ENCODE results near the gene JUP.

Gene JUP

GRCh38 chr17:41738077-41738800 is 48.3 kb downstream of the JUP start:
- no peak for TF ChIP-seq GATA1 (IDR thresholded peaks at IDR 0.05; ENCODE audit: low read depth, low read length)
- TF ChIP-seq POLR2A (IDR thresholded peaks at IDR 0.05; ENCODE audit: low read length), result no peak
- peak; percentile 75 to 87 for DNase-seq

- DNase-seq, result no peak
- no peak for TF ChIP-seq GATA1 (IDR thresholded peaks at IDR 0.05; ENCODE audit: low read depth, low read length)
- TF ChIP-seq POLR2A (IDR thresholded peaks at IDR 0.05; ENCODE audit: low read length), result no peak
Measured at GRCh38 chr17:41737680-41738023, 48.9 kb downstream of the JUP start.

GRCh38 chr17:41736983-41737679 is 49.4 kb downstream of the JUP start:
- no peak for TF ChIP-seq GATA1 (IDR thresholded peaks at IDR 0.05; ENCODE audit: low read depth, low read length)
- TF ChIP-seq POLR2A (IDR thresholded peaks at IDR 0.05; ENCODE audit: low read length), result no peak
- DNase-seq, result no peak

- TF ChIP-seq GATA1 (IDR thresholded peaks at IDR 0.05; ENCODE audit: low read depth, low read length) (no peak), POLR2A (IDR thresholded peaks at IDR 0.05; ENCODE audit: low read length) (no peak)
- DNase-seq, result no peak
Measured at GRCh38 chr17:41735744-41736143, 50.8 kb downstream of the JUP start.

GRCh38 chr17:41734949-41735313 is 51.6 kb downstream of the JUP start:
- DNase-seq, result no peak
- TF ChIP-seq GATA1 (IDR thresholded peaks at IDR 0.05; ENCODE audit: low read depth, low read length) (no peak), POLR2A (IDR thresholded peaks at IDR 0.05; ENCODE audit: low read length) (no peak)

GRCh38 chr17:41734139-41734948 is 52.2 kb downstream of the JUP start, which contains the start of gene HAP1:
HAP1 (minus strand) TSS chr17:41734643; CDS start chr17:41734634, 9 bp downstream.
- no peak for TF ChIP-seq POLR2A (IDR thresholded peaks at IDR 0.05; ENCODE audit: low read length)
- no peak for TF ChIP-seq GATA1 (IDR thresholded peaks at IDR 0.05; ENCODE audit: low read depth, low read length)
- DNase-seq, result no peak

- TF ChIP-seq GATA1 (IDR thresholded peaks at IDR 0.05; ENCODE audit: low read depth, low read length), result no peak
Measured at GRCh38 chr17:41733348-41734138, 53.0 kb downstream of the JUP start.

GRCh38 chr17:41731836-41732235 is 54.7 kb downstream of the JUP start:
- DNase-seq, result no peak
- TF ChIP-seq GATA1 (IDR thresholded peaks at IDR 0.05; ENCODE audit: low read depth, low read length) (no peak), POLR2A (IDR thresholded peaks at IDR 0.05; ENCODE audit: low read length) (no peak)

More at GRCh38 chr17:41733348-41734138, 53.0 kb downstream of the JUP start:
- DNase-seq, result no peak

- DNase-seq, result no peak
- TF ChIP-seq GATA1 (IDR thresholded peaks at IDR 0.05; ENCODE audit: low read depth, low read length), result no peak
- TF ChIP-seq POLR2A (IDR thresholded peaks at IDR 0.05; ENCODE audit: low read length), result no peak
Measured at GRCh38 chr17:41730479-41730878, 56.0 kb downstream of the JUP start.

GRCh38 chr17:41728056-41728455 is 58.5 kb downstream of the JUP start:
- no peak for TF ChIP-seq POLR2A (IDR thresholded peaks at IDR 0.05; ENCODE audit: low read length)
- no peak for TF ChIP-seq GATA1 (IDR thresholded peaks at IDR 0.05; ENCODE audit: low read depth, low read length)

GRCh38 chr17:41725134-41725533 is 61.4 kb downstream of the JUP start:
- no peak for DNase-seq
- TF ChIP-seq POLR2A (IDR thresholded peaks at IDR 0.05; ENCODE audit: low read length) (no peak), GATA1 (IDR thresholded peaks at IDR 0.05; ENCODE audit: low read depth, low read length) (no peak)

More at GRCh38 chr17:41728056-41728455, 58.5 kb downstream of the JUP start:
- DNase-seq, result no peak

GRCh38 chr17:41724476-41725050 is 61.9 kb downstream of the JUP start:
- TF ChIP-seq GATA1 (IDR thresholded peaks at IDR 0.05; ENCODE audit: low read depth, low read length), result no peak
- no peak for TF ChIP-seq POLR2A (IDR thresholded peaks at IDR 0.05; ENCODE audit: low read length)
- no peak for DNase-seq

GRCh38 chr17:41723801-41724475 is 62.6 kb downstream of the JUP start:
- no peak for DNase-seq
- TF ChIP-seq POLR2A (IDR thresholded peaks at IDR 0.05; ENCODE audit: low read length), result no peak
- TF ChIP-seq GATA1 (IDR thresholded peaks at IDR 0.05; ENCODE audit: low read depth, low read length), result no peak
